OCI-LY1 (cell line): ENCODE data around the gene PBX1.

ENCODE experiments used
- H2AFZ ChIP-seq: fragments of 200-600 bp; sonication (generic), shearing (Covaris generic); 2 replicates; pipeline ENCODE4 v1.6.0; 2014; ENCODE audit warnings: antibody characterized with exemption, mild to moderate bottlenecking, low read length
- H3F3A ChIP-seq: fragments of 200-600 bp; sonication (generic), shearing (Covaris generic); 2 replicates; pipeline ENCODE4 v1.6.0; 2014; ENCODE audit warnings: mild to moderate bottlenecking, antibody characterized with exemption, low read length, moderate library complexity; ENCODE audit not compliant: insufficient read depth
- H3K27ac ChIP-seq: fragments of 200-600 bp; sonication (generic); 2 replicates; pipeline ENCODE4 v1.5.1; 2014; ENCODE audit warnings: low read length, mixed run types, mild to moderate bottlenecking, low read depth; ENCODE audit not compliant: poor library complexity, severe bottlenecking
- H3K27me3 ChIP-seq: fragments of 200-600 bp; sonication (generic); 2 replicates; pipeline ENCODE4 v1.6.0; 2014; ENCODE audit warnings: antibody characterized with exemption, mild to moderate bottlenecking, low read length, moderate library complexity; ENCODE audit not compliant: insufficient read depth
- H3K36me3 ChIP-seq: fragments of 200-600 bp; sonication (generic); 2 replicates; pipeline ENCODE4 v1.6.1; 2014; ENCODE audit warnings: mild to moderate bottlenecking, antibody characterized with exemption, low read length, moderate library complexity, mixed read lengths; ENCODE audit not compliant: insufficient read depth
- H3K4me1 ChIP-seq: fragments of 200-600 bp; sonication (generic); 2 replicates; pipeline ENCODE4 v1.5.1; 2014; ENCODE audit warnings: mild to moderate bottlenecking, low read length, moderate library complexity; ENCODE audit not compliant: insufficient read depth, severe bottlenecking
- H3K4me2 ChIP-seq: fragments of 200-600 bp; sonication (generic), shearing (Covaris generic); 2 replicates; pipeline ENCODE4 v1.6.1; 2014; ENCODE audit warnings: low read length
- H3K4me3 ChIP-seq: fragments of 200-600 bp; sonication (generic); 2 replicates; pipeline ENCODE4 v1.5.1; 2014; ENCODE audit warnings: low read length, low read depth, mild to moderate bottlenecking, mixed read lengths; ENCODE audit not compliant: poor library complexity, severe bottlenecking
- H3K79me2 ChIP-seq: fragments of 200-600 bp; shearing (Covaris generic); 2 replicates; pipeline ENCODE4 v1.6.1; 2016; ENCODE audit warnings: mixed run types, low read length, mixed read lengths; ENCODE audit not compliant: insufficient read depth
- H3K9ac ChIP-seq: fragments of 200-600 bp; sonication (generic), shearing (Covaris generic); 2 replicates; pipeline ENCODE4 v1.6.1; 2014; ENCODE audit warnings: mild to moderate bottlenecking, low read length, mixed read lengths
- H3K9me2 ChIP-seq: fragments of 200-600 bp; sonication (generic), shearing (Covaris generic); 2 replicates; pipeline ENCODE4 v1.6.1; 2014; ENCODE audit warnings: low read depth, mild to moderate bottlenecking, low read length, mixed read lengths
- H3K9me3 ChIP-seq: fragments of 200-600 bp; shearing (Covaris generic); 2 replicates; pipeline ENCODE4 v1.6.1; 2014; ENCODE audit warnings: low read length, mixed read lengths
- H4K20me1 ChIP-seq: fragments of 200-600 bp; sonication (generic), shearing (Covaris generic); 2 replicates; pipeline ENCODE4 v1.6.0; 2016; ENCODE audit warnings: mild to moderate bottlenecking, low read length; ENCODE audit not compliant: insufficient read depth
- EZH2 ChIP-seq: fragments of 200-600 bp; sonication (generic), shearing (Covaris generic); IDR thresholded peaks from 2 replicates; pipeline ENCODE4 v1.8.0; 2017; ENCODE audit warnings: borderline replicate concordance, mixed run types, mild to moderate bottlenecking, antibody characterized with exemption, low read length, moderate library complexity, mixed read lengths
- TF ChIP-seq, protein P1 (sequence below): fragments of 200-600 bp; sonication (generic), shearing (Covaris generic); IDR thresholded peaks from 2 replicates; pipeline ENCODE4 v1.5.1; 2017; ENCODE audit warnings: mild to moderate bottlenecking, antibody characterized with exemption, low read length, moderate library complexity, mixed read lengths

PBX1 gene

DNA sequence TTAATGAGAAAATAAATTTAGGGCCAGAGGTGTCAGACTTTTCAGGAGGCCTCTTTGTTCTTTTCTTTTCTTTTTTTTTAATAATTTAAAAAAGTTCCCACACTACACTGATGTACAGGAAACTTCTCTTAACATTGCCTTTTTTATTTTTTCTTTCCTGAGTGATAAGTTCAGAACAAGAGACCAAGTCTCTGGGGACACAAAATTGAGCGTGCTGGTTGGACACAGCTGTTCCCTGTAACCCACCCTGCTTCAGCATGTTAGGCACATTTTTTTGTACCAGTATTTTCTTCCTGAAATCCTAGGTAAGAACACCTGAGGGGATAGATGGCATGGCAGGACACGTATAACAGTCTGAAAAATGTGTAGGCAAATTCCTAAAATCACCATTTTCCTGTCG, 50.1 kb downstream of the PBX1 start:
- Histone ChIP-seq H2AFZ (no peak overlapping the region), H3K4me3 (no peak overlapping the region), H3F3A (no peaks in the 10 kb centered on the region), H3K79me2 (no peaks in the 10 kb centered on the region), H3K9me3 (no peaks in the 10 kb centered on the region), H4K20me1 (no peaks in the 10 kb centered on the region), H3K27ac (no peak overlapping the region), H3K9ac (no peak overlapping the region), H3K4me1 (no peaks in the 10 kb centered on the region), H3K27me3 (no peaks in the 10 kb centered on the region), H3K9me2 (no peaks in the 10 kb centered on the region), H3K4me2 (no peak overlapping the region), H3K36me3 (no peaks in the 10 kb centered on the region)
- no peak for TF ChIP-seq EZH2
- TF ChIP-seq, protein P1, sequence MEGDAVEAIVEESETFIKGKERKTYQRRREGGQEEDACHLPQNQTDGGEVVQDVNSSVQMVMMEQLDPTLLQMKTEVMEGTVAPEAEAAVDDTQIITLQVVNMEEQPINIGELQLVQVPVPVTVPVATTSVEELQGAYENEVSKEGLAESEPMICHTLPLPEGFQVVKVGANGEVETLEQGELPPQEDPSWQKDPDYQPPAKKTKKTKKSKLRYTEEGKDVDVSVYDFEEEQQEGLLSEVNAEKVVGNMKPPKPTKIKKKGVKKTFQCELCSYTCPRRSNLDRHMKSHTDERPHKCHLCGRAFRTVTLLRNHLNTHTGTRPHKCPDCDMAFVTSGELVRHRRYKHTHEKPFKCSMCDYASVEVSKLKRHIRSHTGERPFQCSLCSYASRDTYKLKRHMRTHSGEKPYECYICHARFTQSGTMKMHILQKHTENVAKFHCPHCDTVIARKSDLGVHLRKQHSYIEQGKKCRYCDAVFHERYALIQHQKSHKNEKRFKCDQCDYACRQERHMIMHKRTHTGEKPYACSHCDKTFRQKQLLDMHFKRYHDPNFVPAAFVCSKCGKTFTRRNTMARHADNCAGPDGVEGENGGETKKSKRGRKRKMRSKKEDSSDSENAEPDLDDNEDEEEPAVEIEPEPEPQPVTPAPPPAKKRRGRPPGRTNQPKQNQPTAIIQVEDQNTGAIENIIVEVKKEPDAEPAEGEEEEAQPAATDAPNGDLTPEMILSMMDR: no peak

DNA sequence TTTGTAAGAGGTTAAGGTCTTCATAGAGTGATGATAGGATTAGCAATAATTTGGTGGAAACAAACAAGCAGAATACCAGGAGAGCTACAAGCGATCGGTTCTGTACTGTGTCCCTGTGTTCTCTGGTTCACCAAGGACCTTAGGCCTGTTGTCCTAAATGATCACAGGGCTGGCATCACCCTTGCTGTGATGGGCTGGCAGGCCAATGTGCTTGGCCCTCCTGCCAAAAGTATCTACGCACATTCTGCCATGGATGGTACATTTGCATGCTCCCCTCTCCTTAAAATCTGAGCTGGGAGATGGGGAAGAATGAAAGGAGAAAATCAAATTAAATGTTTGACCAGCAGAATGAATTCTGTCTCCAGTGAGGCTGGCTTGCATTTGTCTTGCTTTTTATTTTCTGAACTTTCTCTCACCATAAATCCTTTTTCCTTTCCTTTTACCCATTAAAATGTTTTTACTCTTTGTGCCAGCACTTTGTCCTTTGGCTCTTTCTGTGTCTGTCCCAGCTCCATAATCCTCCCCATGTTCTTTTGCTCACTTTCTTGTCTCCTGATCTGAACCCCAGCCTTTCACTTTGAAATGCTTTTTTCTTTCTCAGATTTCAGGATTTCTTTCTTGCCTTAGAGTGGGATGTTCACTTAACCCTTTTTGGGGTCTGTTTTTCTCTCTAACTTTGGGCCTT, 51.7 kb downstream of the PBX1 start:
- no peak for TF ChIP-seq EZH2
- TF ChIP-seq, protein P1: no peak
- no peaks in the 10 kb centered on the region for H3K9me3 ChIP-seq
- H3K4me2 ChIP-seq: no peak overlapping the region
- no peaks in the 10 kb centered on the region for H3K36me3 ChIP-seq
- no peaks in the 10 kb centered on the region for H3F3A ChIP-seq
- H3K4me1 ChIP-seq: no peaks in the 10 kb centered on the region
- no peak overlapping the region for H2AFZ ChIP-seq
- H3K9me2 ChIP-seq: no peaks in the 10 kb centered on the region
- H3K27ac ChIP-seq: no peak overlapping the region
- no peak overlapping the region for H3K9ac ChIP-seq
- H3K4me3 ChIP-seq: no peak overlapping the region
- no peaks in the 10 kb centered on the region for H3K27me3 ChIP-seq
- H3K79me2 ChIP-seq: no peaks in the 10 kb centered on the region
- no peaks in the 10 kb centered on the region for H4K20me1 ChIP-seq

- Histone ChIP-seq H3K4me3 (no peak overlapping the region), H3K36me3 (no peaks in the 10 kb centered on the region), H3K4me2 (no peak overlapping the region)
These were observed 53.0 kb downstream of the PBX1 start for GRCh38 chr1:164611754-164612642.

More at GRCh38 chr1:164611754-164612642, 53.0 kb downstream of the PBX1 start:
- H4K20me1 ChIP-seq: no peaks in the 10 kb centered on the region
- H3K9me3 ChIP-seq: no peaks in the 10 kb centered on the region
- TF ChIP-seq, protein P1: no peak
- TF ChIP-seq EZH2: no peak
- no peaks in the 10 kb centered on the region for H3F3A ChIP-seq
- H3K27me3 ChIP-seq: no peaks in the 10 kb centered on the region
- no peaks in the 10 kb centered on the region for H3K9me2 ChIP-seq
- H3K27ac ChIP-seq: no peak overlapping the region
- no peak overlapping the region for H2AFZ ChIP-seq
- no peak overlapping the region for H3K9ac ChIP-seq
- H3K79me2 ChIP-seq: no peaks in the 10 kb centered on the region
- H3K4me1 ChIP-seq: no peaks in the 10 kb centered on the region
